Glutamatergic neuron (in vitro differentiated cells): ENCODE results near the gene STARD10. TPM values are rescaled to one million over a fixed set of nuclear protein-coding genes. Genes with fewer than 3 reads are reported as not detected.

Experiments
- DNase-seq: peaks from one replicate; pipeline ENCODE4 v3.0.0; 2022
- H3K27ac Mint-ChIP-seq: one replicate; pipeline ENCODE4 v1.8.0; 2020; ENCODE audit warnings: mild to moderate bottlenecking, mixed read lengths, inconsistent platforms; ENCODE audit not compliant: unreplicated experiment
- H3K27me3 Mint-ChIP-seq: one replicate; pipeline ENCODE4 v1.8.0; 2020; ENCODE audit warnings: mild to moderate bottlenecking, moderate library complexity, mixed read lengths, inconsistent platforms; ENCODE audit not compliant: unreplicated experiment
- H3K36me3 Mint-ChIP-seq: one replicate; pipeline ENCODE4 v1.8.0; 2020; ENCODE audit warnings: mild to moderate bottlenecking, mixed read lengths, inconsistent platforms; ENCODE audit not compliant: unreplicated experiment
- H3K4me1 Mint-ChIP-seq: one replicate; pipeline ENCODE4 v1.8.0; 2020; ENCODE audit warnings: mild to moderate bottlenecking, low read depth, mixed read lengths, inconsistent platforms; ENCODE audit not compliant: unreplicated experiment
- H3K4me3 Mint-ChIP-seq: one replicate; pipeline ENCODE4 v1.8.0; 2020; ENCODE audit warnings: mild to moderate bottlenecking, mixed read lengths, inconsistent platforms; ENCODE audit not compliant: unreplicated experiment
- H3K9me3 Mint-ChIP-seq: one replicate; pipeline ENCODE4 v1.8.0; 2020; ENCODE audit warnings: mild to moderate bottlenecking, moderate library complexity, mixed read lengths, inconsistent platforms; ENCODE audit not compliant: unreplicated experiment
- total RNA-seq: library from RNA; stranded (reverse); fragmentation: NEBNext Ultra II Directional; extraction: Animal tissue kit (Norgen Biotek cat#: 25700); gene quantifications from one replicate; pipeline ENCODE4 v1.2.1, GENCODE V29; 2021; ENCODE audit not compliant: unreplicated experiment
- TF ChIP-seq, protein P1 (sequence below): fragments of 200-600 bp; sonication (generic); IDR thresholded peaks from one replicate; pipeline ENCODE4 v1.5.0; 2021; ENCODE audit not compliant: partially characterized antibody, unreplicated experiment

Gene STARD10
- total RNA-seq, 1 donor from 2014 or later, result 13.5 TPM

DNA sequence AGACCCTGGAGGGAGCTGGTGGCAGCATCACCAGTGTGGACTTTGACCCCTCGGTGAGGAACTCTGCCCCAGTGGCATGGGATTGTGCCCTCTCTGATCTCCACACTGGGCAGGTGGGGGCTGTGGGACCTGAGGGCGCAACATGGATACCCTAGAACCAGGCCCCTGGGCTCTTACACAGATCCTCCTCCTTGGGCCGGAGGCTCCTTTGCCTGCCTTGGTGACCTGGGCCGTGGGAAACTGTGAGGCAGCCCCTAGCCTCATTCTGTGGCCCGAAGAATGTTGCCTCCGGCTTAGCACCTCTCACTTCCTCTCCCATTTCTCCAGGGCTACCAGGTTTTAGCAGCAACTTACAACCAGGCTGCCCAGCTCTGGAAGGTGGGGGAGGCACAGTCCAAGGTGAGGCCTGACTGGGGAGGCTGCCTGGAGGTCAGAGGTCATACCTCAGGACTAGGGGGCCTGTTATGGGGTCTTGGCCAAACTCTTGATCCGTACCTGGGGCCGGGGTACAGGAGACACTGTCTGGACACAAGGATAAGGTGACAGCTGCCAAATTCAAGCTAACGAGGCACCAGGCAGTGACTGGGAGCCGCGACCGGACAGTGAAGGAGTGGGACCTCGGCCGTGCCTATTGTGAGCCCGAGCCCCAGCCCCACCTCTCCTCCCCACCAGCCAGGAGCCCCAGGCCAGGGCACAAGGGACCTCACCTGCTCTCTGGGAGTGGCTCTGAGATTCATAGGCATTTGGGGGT is 32.5 kb upstream of the STARD10 start:
- Mint-ChIP-seq H3K27ac (no peak overlapping the region), H3K9me3 (peaks cover 2% of the 10 kb centered on the region), H3K36me3 (no peaks in the 10 kb centered on the region), H3K27me3 (peaks cover 2% of the 10 kb centered on the region), H3K4me3 (no peak overlapping the region), H3K4me1 (no peaks in the 10 kb centered on the region)
- TF ChIP-seq, protein P1, sequence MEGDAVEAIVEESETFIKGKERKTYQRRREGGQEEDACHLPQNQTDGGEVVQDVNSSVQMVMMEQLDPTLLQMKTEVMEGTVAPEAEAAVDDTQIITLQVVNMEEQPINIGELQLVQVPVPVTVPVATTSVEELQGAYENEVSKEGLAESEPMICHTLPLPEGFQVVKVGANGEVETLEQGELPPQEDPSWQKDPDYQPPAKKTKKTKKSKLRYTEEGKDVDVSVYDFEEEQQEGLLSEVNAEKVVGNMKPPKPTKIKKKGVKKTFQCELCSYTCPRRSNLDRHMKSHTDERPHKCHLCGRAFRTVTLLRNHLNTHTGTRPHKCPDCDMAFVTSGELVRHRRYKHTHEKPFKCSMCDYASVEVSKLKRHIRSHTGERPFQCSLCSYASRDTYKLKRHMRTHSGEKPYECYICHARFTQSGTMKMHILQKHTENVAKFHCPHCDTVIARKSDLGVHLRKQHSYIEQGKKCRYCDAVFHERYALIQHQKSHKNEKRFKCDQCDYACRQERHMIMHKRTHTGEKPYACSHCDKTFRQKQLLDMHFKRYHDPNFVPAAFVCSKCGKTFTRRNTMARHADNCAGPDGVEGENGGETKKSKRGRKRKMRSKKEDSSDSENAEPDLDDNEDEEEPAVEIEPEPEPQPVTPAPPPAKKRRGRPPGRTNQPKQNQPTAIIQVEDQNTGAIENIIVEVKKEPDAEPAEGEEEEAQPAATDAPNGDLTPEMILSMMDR, result no peak
- DNase-seq, result no peak

DNA sequence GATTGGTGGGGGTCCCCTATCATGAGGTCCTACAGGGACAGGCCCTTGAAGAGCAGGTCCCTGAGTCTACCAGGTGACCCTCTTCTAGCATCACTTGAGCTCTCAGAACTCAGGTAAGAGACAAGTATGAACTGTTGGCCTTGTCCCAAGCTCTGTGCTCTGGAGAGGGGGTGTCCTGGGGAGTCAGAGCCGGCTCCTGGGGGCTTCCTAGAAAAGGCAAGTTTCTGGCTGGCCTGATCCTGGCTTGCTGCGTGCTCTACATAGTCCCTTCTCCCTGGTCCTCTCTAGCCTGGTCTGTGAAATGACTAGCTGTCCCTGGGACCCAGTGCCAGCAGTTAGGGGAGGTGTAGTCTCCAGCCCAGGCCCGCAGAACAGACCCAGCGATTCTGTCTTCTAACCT is 31.8 kb upstream of the STARD10 start:
- H3K4me1 Mint-ChIP-seq, result peaks cover 3% of the 10 kb centered on the region
- H3K4me3 Mint-ChIP-seq, result no peak overlapping the region

DNA sequence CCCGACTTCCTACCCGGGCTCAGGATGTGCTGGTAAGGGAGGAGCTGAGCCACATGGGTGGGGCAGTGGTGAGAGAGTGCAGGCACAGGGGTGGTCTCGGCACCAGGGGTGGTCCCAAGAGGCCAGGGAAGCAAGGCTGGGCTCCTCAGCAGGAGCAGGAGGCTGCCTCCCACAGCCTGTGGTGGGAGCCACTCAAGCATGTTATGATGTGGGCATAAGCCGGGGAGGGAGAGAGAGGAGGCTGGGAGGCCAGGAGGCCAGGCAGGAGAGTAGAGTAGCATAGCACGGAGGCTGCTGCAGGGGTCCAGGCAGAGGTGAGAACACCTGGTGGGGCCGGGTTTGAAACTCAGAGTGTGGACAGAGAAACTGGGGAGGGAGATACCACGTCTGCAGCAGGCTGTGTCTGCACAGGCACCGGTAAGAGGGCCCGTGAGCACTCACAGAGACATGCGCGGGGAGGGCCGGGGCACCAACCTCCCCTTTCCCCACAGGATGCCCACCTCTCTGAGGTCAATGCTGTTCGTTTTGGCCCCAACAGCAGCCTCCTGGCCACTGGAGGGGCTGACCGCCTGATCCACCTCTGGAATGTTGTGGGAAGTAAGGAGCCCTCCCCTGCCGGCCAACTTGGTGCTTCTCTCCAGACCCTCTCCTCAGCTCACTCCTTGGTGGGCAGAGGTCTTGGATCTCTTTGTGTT is 31.1 kb upstream of the STARD10 start:
- Mint-ChIP-seq H3K4me1 (peaks cover 3% of the 10 kb centered on the region), H3K27ac (no peak overlapping the region), H3K9me3 (peaks cover 8% of the 10 kb centered on the region), H3K36me3 (no peaks in the 10 kb centered on the region), H3K27me3 (peaks cover 2% of the 10 kb centered on the region), H3K4me3 (no peak overlapping the region)
- no peak for DNase-seq
- TF ChIP-seq, protein P1, result no peak

More for the DNA sequence above, 31.8 kb upstream of the STARD10 start:
- TF ChIP-seq, protein P1, result no peak
- peaks cover 2% of the 10 kb centered on the region for H3K27me3 Mint-ChIP-seq
- DNase-seq, result no peak
- H3K9me3 Mint-ChIP-seq, result peaks cover 5% of the 10 kb centered on the region
- no peaks in the 10 kb centered on the region for H3K36me3 Mint-ChIP-seq
- no peak overlapping the region for H3K27ac Mint-ChIP-seq

DNA sequence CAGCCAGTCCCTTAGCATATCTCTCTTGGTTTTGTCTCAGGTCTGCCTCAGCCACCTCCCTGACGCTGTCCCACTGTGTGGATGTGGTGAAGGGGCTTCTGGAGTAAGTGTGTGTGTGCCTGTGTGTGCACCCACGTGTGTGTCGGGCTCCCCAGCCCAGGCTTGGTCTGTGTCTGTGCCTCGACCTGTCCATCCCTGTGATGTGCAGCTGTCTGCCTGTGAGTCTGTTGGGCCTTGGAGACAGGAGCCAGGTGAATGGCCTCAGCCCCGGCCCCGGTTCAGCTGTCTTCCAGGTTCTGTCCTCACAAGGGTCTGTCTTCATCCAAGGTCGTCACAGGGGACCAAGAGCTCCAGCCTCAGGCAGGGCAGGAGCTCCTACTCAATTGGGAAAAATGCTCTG is 30.2 kb upstream of the STARD10 start:
- Mint-ChIP-seq H3K27me3 (peaks cover 2% of the 10 kb centered on the region), H3K4me3 (no peak overlapping the region), H3K4me1 (peaks cover 3% of the 10 kb centered on the region)

More for the DNA sequence above, 30.2 kb upstream of the STARD10 start:
- DNase-seq, result no peak
- no peak overlapping the region for H3K27ac Mint-ChIP-seq
- TF ChIP-seq, protein P1, result no peak
- peaks cover 10% of the 10 kb centered on the region for H3K9me3 Mint-ChIP-seq
- no peaks in the 10 kb centered on the region for H3K36me3 Mint-ChIP-seq
